ENCODE data around the gene NAB2. TPM values are rescaled to one million over a fixed set of nuclear protein-coding genes. Genes with fewer than 3 reads are reported as not detected.

The NAB2 gene
- polyA plus RNA-seq, 1 of the 3 experiments (the other 2 are of a cell fraction): 23.7 TPM

DNA sequence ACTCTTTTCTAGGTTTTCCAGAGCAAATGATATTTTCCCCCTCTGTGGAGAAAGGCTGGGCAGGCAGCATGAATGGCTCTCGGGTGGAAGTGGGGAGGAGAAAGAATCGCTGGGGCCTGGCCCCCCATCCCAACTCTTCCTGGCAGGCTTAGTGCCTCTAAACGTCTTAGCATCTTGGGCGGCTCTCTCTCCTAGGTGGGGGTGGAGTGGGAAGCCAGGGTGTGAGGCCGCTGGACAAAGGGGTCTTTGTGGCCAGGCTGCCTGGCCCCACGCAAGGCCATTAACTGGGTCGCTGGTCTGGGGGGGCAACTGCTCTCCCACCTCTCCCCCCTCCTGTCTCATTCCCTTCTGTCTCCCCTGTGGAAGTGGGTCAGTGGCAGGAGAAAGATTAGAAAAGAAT is 53.8 kb downstream of the NAB2 start:
- Histone ChIP-seq H3K4me3 (ENCODE audit: low read depth in 2 of 2, low read length in 1 of 2) (no peak overlapping the region), H3F3A (replicated peaks; ENCODE audit: insufficient read depth) (peaks cover 5% of the 10 kb centered on the region), H3K27ac (ENCODE audit: low read depth in 2 of 2, low read length in 1 of 2) (no peak overlapping the region), H3K9me3 (no peaks in the 10 kb centered on the region), H3K36me3 (replicated peaks in 1 of 2; ENCODE audit: control insufficient read depth in 1 of 2, insufficient read depth in 2 of 2, low read length in 1 of 2) (peaks cover 20 to 80% of the 10 kb centered on the region in 2 experiments), H3K9me2 (no peaks in the 10 kb centered on the region), H2AFZ (ENCODE audit: low read depth) (no peak overlapping the region), H3K9ac (no peak overlapping the region), H3K27me3 (ENCODE audit: insufficient read depth) (no peaks in the 10 kb centered on the region), H3K4me1 (ENCODE audit: control insufficient read depth in 1 of 2, insufficient read depth in 2 of 2, low read depth in 1 of 2, low read length in 1 of 2) (peaks cover 9 to 11% of the 10 kb centered on the region in 2 experiments; a peak in 3 of 4 replicates), H3K4me2 (no peak overlapping the region), H4K20me1 (ENCODE audit: insufficient read depth) (peaks cover 6% of the 10 kb centered on the region; the same call in 1 of the 2 replicates), H3K79me2 (ENCODE audit: insufficient read depth) (no peaks in the 10 kb centered on the region)
- TF ChIP-seq GABPA (IDR thresholded peaks at IDR 0.05; ENCODE audit: low read depth) (no peak), RXRA (IDR thresholded peaks at IDR 0.05; ENCODE audit: borderline replicate concordance, low read depth) (no peak), CHD2 (IDR thresholded peaks at IDR 0.05; ENCODE audit: low read length, partially characterized antibody) (no peak), NRF1 (IDR thresholded peaks at IDR 0.05; ENCODE audit: low read depth, low read length) (no peak), RFX5 (IDR thresholded peaks at IDR 0.05; ENCODE audit: low read length) (no peak), NFIC (IDR thresholded peaks at IDR 0.05; ENCODE audit: borderline replicate concordance) (no peak), EZH2phosphoT487 (IDR thresholded peaks at IDR 0.05; ENCODE audit: borderline replicate concordance, low read depth) (no peak)
- CTCF ChIA-PET: interaction anchor here (0.9 to 3.3 kb wide), 7 partner anchors 10 to 97 kb away, joined by 3 to 16 read pairs (median 8); partner anchors contain the start of gene LRP1
- DNase-seq: no peak
- POLR2A ChIA-PET: interaction anchor here (1.1 kb wide), 1 partner anchor 14 kb away, joined by 4 read pairs; the partner anchor contains the start of gene LRP1
- WGBS (ENCODE audit: low lambda C conversion rate): 83% methylated on average over 4 of the region's 7 CpGs

DNA sequence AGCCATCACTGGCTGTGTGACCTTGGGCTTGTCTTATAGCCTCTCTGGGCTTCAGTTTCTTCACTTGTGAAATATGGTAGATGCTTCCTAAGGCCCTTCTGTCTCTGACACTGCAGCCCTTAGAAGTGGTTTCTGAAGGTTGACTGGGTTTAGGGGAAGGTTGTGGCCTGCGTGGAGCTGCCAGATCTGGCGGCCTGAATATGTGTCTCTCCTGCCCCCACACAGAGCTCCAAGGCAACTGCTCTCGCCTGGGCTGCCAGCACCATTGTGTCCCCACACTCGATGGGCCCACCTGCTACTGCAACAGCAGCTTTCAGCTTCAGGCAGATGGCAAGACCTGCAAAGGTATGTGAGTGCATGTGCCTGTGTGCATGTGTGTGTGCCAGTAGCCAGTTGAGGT is 54.5 kb downstream of the NAB2 start:
- POLR2A ChIA-PET: no interaction called here
- CTCF ChIA-PET: interaction anchor here (0.9 kb wide), 1 partner anchor 32 kb away, joined by 3 read pairs; no protein-coding TSS in a partner anchor

More for the DNA sequence above, 54.5 kb downstream of the NAB2 start:
- Histone ChIP-seq H3K79me2 (ENCODE audit: insufficient read depth) (no peaks in the 10 kb centered on the region), H4K20me1 (ENCODE audit: insufficient read depth) (peaks cover 5% of the 10 kb centered on the region; the same call in 1 of the 2 replicates), H3K4me3 (ENCODE audit: low read depth in 2 of 2, low read length in 1 of 2) (no peak overlapping the region), H3K27me3 (ENCODE audit: insufficient read depth) (no peaks in the 10 kb centered on the region), H3K9ac (no peak overlapping the region), H3K9me3 (no peaks in the 10 kb centered on the region), H3F3A (replicated peaks; ENCODE audit: insufficient read depth) (peaks cover 5% of the 10 kb centered on the region), H3K4me2 (no peak overlapping the region), H3K9me2 (no peaks in the 10 kb centered on the region), H2AFZ (ENCODE audit: low read depth) (no peak overlapping the region), H3K27ac (ENCODE audit: low read depth in 2 of 2, low read length in 1 of 2) (no peak overlapping the region), H3K36me3 (replicated peaks in 1 of 2; ENCODE audit: control insufficient read depth in 1 of 2, insufficient read depth in 2 of 2, low read length in 1 of 2) (peaks cover 20 to 83% of the 10 kb centered on the region in 2 experiments), H3K4me1 (ENCODE audit: control insufficient read depth in 1 of 2, insufficient read depth in 2 of 2, low read depth in 1 of 2, low read length in 1 of 2) (peaks cover 10 to 16% of the 10 kb centered on the region in 2 experiments; a peak in 3 of 4 replicates)
- no peak for DNase-seq
- WGBS (ENCODE audit: low lambda C conversion rate): 71% methylated on average over 3 of the region's 4 CpGs
- no peak for TF ChIP-seq EP300 (IDR thresholded peaks at IDR 0.05; ENCODE audit: borderline replicate concordance in 1 of 2, low read depth in 1 of 2, low read length in 1 of 2)

Other genes starting within 250 kb of the NAB2 start
- gene SDR9C7, start 154.7 kb upstream of the NAB2 start, polyA plus RNA-seq (2012; rRNA removed): not detected in 2 replicates
- 0.12 and 0.18 TPM in 2 replicates for gene RDH16, start 131.5 kb upstream of the NAB2 start, polyA plus RNA-seq (2012; rRNA removed)
- gene ZBTB39, start 82.6 kb upstream of the NAB2 start, polyA plus RNA-seq (2012; rRNA removed): 3.7 and 4.8 TPM in 2 replicates
- not detected in 2 replicates for gene TAC3, start 72.6 kb upstream of the NAB2 start, polyA plus RNA-seq (2012; rRNA removed)
- not detected in 2 replicates for gene MYO1A, start 39.0 kb upstream of the NAB2 start, polyA plus RNA-seq (2012; rRNA removed)
- gene NEMP1, start 10.3 kb upstream of the NAB2 start, polyA plus RNA-seq (2012; rRNA removed): 6.2 and 8.8 TPM in 2 replicates
- gene STAT6, start 22.2 kb downstream of the NAB2 start, polyA plus RNA-seq (2012; rRNA removed): 0.15 and 0.42 TPM in 2 replicates
- gene LRP1, start 39.4 kb downstream of the NAB2 start, polyA plus RNA-seq (2012; rRNA removed): 18.8 and 55.0 TPM in 2 replicates
- gene LRP1-AS, start 58.5 kb downstream of the NAB2 start, polyA plus RNA-seq (2012; rRNA removed): not detected in 2 replicates
- 0.18 and 0.31 TPM in 2 replicates for gene NXPH4, start 127.7 kb downstream of the NAB2 start, polyA plus RNA-seq (2012; rRNA removed)
- gene SHMT2, start 140.6 kb downstream of the NAB2 start, polyA plus RNA-seq (2012; rRNA removed): 181 and 204 TPM in 2 replicates
- 0.63 and 0.76 TPM in 2 replicates for gene STAC3, start 162.1 kb downstream of the NAB2 start, polyA plus RNA-seq (2012; rRNA removed)